ENCODE results near the gene ANKLE1. TPM values are rescaled to one million over a fixed set of nuclear protein-coding genes. Genes with fewer than 3 reads are reported as not detected.

ANKLE1 gene
- total RNA-seq, 1 experiment from 2014 or later: 16.5 TPM

GRCh38 chr19:17234911-17235299, 46.8 kb upstream of the ANKLE1 start:
- no peak overlapping the region for H3T11ph ChIP-seq (ENCODE audit: low read length)
- H3K18ac ChIP-seq (ENCODE audit: insufficient read length, low read depth, low read length): no peak overlapping the region
- H2BK120ac ChIP-seq (ENCODE audit: low read depth, low read length, poor library complexity, severe bottlenecking): no peak overlapping the region
- H3K56ac ChIP-seq (ENCODE audit: insufficient read length, low read depth, low read length): no peak overlapping the region
- no peak overlapping the region for H3K4ac ChIP-seq (ENCODE audit: low read depth, low read length)
- H3K27ac ChIP-seq (ENCODE audit: insufficient read length, low read depth, low read length): no peak overlapping the region
- H2BK15ac ChIP-seq (ENCODE audit: low read depth, low read length): no peak overlapping the region
- peaks cover 6% of the 10 kb centered on the region for H3K23me2 ChIP-seq (ENCODE audit: insufficient read length, low read depth, low read length, poor library complexity, severe bottlenecking)
- peaks cover 3% of the 10 kb centered on the region for H3K79me1 ChIP-seq (ENCODE audit: insufficient read depth, low read depth, low read length, poor library complexity, severe bottlenecking)
- H3K14ac ChIP-seq (ENCODE audit: insufficient read depth, low read length): peak overlapping the region; percentile 16; the same call in 1 of the 2 replicates
- H2AFZ ChIP-seq (ENCODE audit: low read length): no peak overlapping the region
- H3K9ac ChIP-seq (ENCODE audit: extremely low read depth, insufficient read length, low read length): peak overlapping the region; percentile 27
- Mint-ChIP-seq H3K9me3 (no peaks in the 10 kb centered on the region), H3K4me3 (peak overlapping the region; percentile 81 to 87), H3K36me3 (ENCODE audit: insufficient read depth in 1 of 3, low read depth in 3 of 3) (peaks cover 22 to 67% (median 48%) of the 10 kb centered on the region in 3 experiments; a peak in 6 of 7 replicates), H3K27me3 (ENCODE audit: low read depth) (no peaks in the 10 kb centered on the region), H3K27ac (peak overlapping the region in 2 of 3 experiments; percentile 55 to 85; a peak in 3 of 7 replicates), H3K4me1 (peaks cover 16 to 20% of the 10 kb centered on the region in 2 experiments)
- no peaks in the 10 kb centered on the region for H3K27me3 ChIP-seq (ENCODE audit: insufficient read depth, low read length)
- no peaks in the 10 kb centered on the region for H3K4me1 ChIP-seq (ENCODE audit: insufficient read depth, low read length)
- no peak overlapping the region for H4K91ac ChIP-seq (ENCODE audit: insufficient read length, low read depth, low read length)
- H4K5ac ChIP-seq (ENCODE audit: insufficient read length, low read depth, low read length): no peak overlapping the region
- no peak overlapping the region for H3K23ac ChIP-seq (ENCODE audit: insufficient read length, low read depth, low read length)
- peak; percentile 81 for DNase-seq
- H4K20me1 ChIP-seq (ENCODE audit: control insufficient read depth, insufficient read depth, insufficient read length): no peaks in the 10 kb centered on the region
- peak overlapping the region; percentile 69 for H3K4me2 ChIP-seq (ENCODE audit: insufficient read depth, insufficient read length, low read length)
- H2BK12ac ChIP-seq (ENCODE audit: insufficient read length, low read depth, low read length): no peak overlapping the region
- peaks cover 7% of the 10 kb centered on the region for H3K79me2 ChIP-seq (ENCODE audit: insufficient read depth, low read length)
- no CpG with 5 or more reads among the region's 11 CpGs for WGBS (ENCODE audit: extremely low coverage, insufficient read length, low lambda C conversion rate)
- H2BK5ac ChIP-seq (ENCODE audit: insufficient read length, low read length): no peak overlapping the region
- no peak overlapping the region for H2AK5ac ChIP-seq (ENCODE audit: insufficient read length, low read length)
- H4K8ac ChIP-seq (replicated peaks; ENCODE audit: insufficient read length, low read depth, low read length): no peak overlapping the region
- no peak overlapping the region for H2BK20ac ChIP-seq (ENCODE audit: low read depth, low read length, poor library complexity, severe bottlenecking)
- no peak for TF ChIP-seq CTCF (conservative IDR thresholded peaks at IDR 0.05)
- H3K9me3 ChIP-seq (ENCODE audit: control insufficient read depth, low read depth, low read length): no peaks in the 10 kb centered on the region

All from H9 (cell line).